ENCODE data around the gene GK2.

Gene GK2

GRCh38 chr4:79385641-79386040 lies 22.4 kb downstream of the GK2 start:
- no peak for DNase-seq (ENCODE audit: low read depth)

GRCh38 chr4:79381161-79381560 lies 26.9 kb downstream of the GK2 start:
- no peak for DNase-seq (ENCODE audit: low read depth)

- DNase-seq (ENCODE audit: low read depth): no peak
Observed at GRCh38 chr4:79370026-79370425, 38.0 kb downstream of the GK2 start.

GRCh38 chr4:79367096-79367495 lies 40.9 kb downstream of the GK2 start:
- DNase-seq (ENCODE audit: low read depth): no peak

- DNase-seq (ENCODE audit: low read depth): no peak
Observed at GRCh38 chr4:79366422-79366821, 41.6 kb downstream of the GK2 start.

- DNase-seq (ENCODE audit: low read depth): no peak
Observed at GRCh38 chr4:79364061-79364460, 44.0 kb downstream of the GK2 start.

- DNase-seq (ENCODE audit: low read depth): no peak
Observed at GRCh38 chr4:79362626-79363025, 45.4 kb downstream of the GK2 start.

GRCh38 chr4:79360006-79360405 lies 48.0 kb downstream of the GK2 start:
- DNase-seq (ENCODE audit: low read depth): no peak

GRCh38 chr4:79358438-79358837 lies 49.6 kb downstream of the GK2 start:
- DNase-seq (ENCODE audit: low read depth): no peak

GRCh38 chr4:79357365-79357764 lies 50.7 kb downstream of the GK2 start:
- DNase-seq (ENCODE audit: low read depth): no peak

Data from stromal cell of bone marrow (primary cell).